Fibroblast of the aortic adventitia (primary cell): ENCODE data around the gene RAD54L. TPM values are rescaled to one million over a fixed set of nuclear protein-coding genes. Genes with fewer than 3 reads are reported as not detected.

ENCODE experiments used
- DNase-seq: peaks from one replicate; pipeline ENCODE4 v3.0.0-alpha.2; 2010; ENCODE audit warnings: low read depth
- H3K4me3 ChIP-seq: 2 replicates; pipeline ENCODE4 v1.5.1; 2011; ENCODE audit warnings: low read depth, mild to moderate bottlenecking, control low read depth, low read length, moderate library complexity
- CTCF ChIP-seq: IDR thresholded peaks from 2 replicates; pipeline ENCODE4 v1.5.1; 2011; ENCODE audit warnings: mild to moderate bottlenecking, low read length, control low read depth, inconsistent platforms; ENCODE audit not compliant: insufficient read depth
- total RNA-seq: library from RNA; depleted of rRNA; stranded (reverse); fragments of >200 nt; gene quantifications from 2 replicates; pipeline ENCODE4 v1.2.3, GENCODE V29; 2012; ENCODE audit warnings: low replicate concordance

The RAD54L gene
- total RNA-seq, 1 donor = 9.7 TPM

GRCh38 chr1:46256523-46256922, 9.0 kb downstream of the RAD54L start:
- TF ChIP-seq CTCF = no peak
- no peak for DNase-seq
- H3K4me3 ChIP-seq = no peak overlapping the region

GRCh38 chr1:46262508-46262907, 14.9 kb downstream of the RAD54L start:
- no peak for TF ChIP-seq CTCF
- no peak overlapping the region for H3K4me3 ChIP-seq
- DNase-seq = no peak

GRCh38 chr1:46263146-46263545, 15.6 kb downstream of the RAD54L start:
- no peak for DNase-seq
- H3K4me3 ChIP-seq = no peak overlapping the region
- no peak for TF ChIP-seq CTCF

GRCh38 chr1:46268578-46268977, 21.0 kb downstream of the RAD54L start:
- DNase-seq = no peak
- TF ChIP-seq CTCF = no peak
- H3K4me3 ChIP-seq = no peak overlapping the region

- DNase-seq = no peak
- no peak for TF ChIP-seq CTCF
- no peak overlapping the region for H3K4me3 ChIP-seq
Observed at GRCh38 chr1:46274225-46275029, 26.9 kb downstream of the RAD54L start.

- no peak overlapping the region for H3K4me3 ChIP-seq
- DNase-seq = no peak
- TF ChIP-seq CTCF = no peak
Observed at GRCh38 chr1:46275030-46275337, 27.4 kb downstream of the RAD54L start.
